Ectodermal cell (in vitro differentiated cells): ENCODE measurements around the gene TBCK.

ENCODE experiments used
- H3K27ac ChIP-seq: 2 replicates; pipeline ENCODE4 v1.7.0; 2013; ENCODE audit warnings: mild to moderate bottlenecking, low read depth, low read length; ENCODE audit not compliant: insufficient read depth, poor library complexity, severe bottlenecking
- H3K27me3 ChIP-seq: 2 replicates; pipeline ENCODE4 v1.7.0; 2013; ENCODE audit warnings: mild to moderate bottlenecking, low read length; ENCODE audit not compliant: insufficient read depth, control insufficient read depth, poor library complexity, severe bottlenecking
- H3K36me3 ChIP-seq: one replicate; pipeline ENCODE4 v1.7.0; 2013; ENCODE audit warnings: low read length; ENCODE audit not compliant: control insufficient read depth, insufficient read depth
- H3K4me1 ChIP-seq: one replicate; pipeline ENCODE4 v1.7.0; 2013; ENCODE audit warnings: low read length; ENCODE audit not compliant: control insufficient read depth, insufficient read depth
- H3K4me3 ChIP-seq: 2 replicates; pipeline ENCODE4 v1.7.0; 2013; ENCODE audit warnings: low read depth, low read length, control low read depth; ENCODE audit not compliant: insufficient read depth
- H3K9me3 ChIP-seq: 2 replicates; pipeline ENCODE4 v1.7.0; 2013; ENCODE audit warnings: mild to moderate bottlenecking, low read length, moderate library complexity; ENCODE audit not compliant: control insufficient read depth
- WGBS, 2 experiments: methylation state at CpG; one replicate each; pipeline ENCODE4 v1.1.7; 2013; ENCODE audit warnings: missing lambda C conversion rate in 2 of 2; 5-methylcytosine and 5-hydroxymethylcytosine counted together

Gene TBCK

DNA sequence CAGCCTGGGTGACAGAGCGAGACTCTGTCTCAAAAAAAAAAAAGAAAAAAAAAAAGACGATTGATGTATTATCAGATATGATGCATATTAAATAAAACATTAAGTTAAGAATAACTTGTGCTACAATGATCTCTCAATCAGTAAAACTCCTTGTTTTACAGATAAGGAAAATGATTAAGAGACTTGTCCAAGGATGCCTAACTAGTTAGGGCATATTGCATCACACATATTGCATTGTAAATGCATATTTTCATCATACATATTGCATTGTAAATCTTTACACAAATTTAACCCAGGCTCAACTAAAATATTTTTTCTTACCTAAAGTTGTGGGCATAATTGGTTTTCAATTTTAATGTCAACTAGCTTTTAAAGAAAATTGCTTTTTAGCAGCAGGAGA, 26.3 kb downstream of the TBCK start:
- Histone ChIP-seq H3K4me3 (no peak overlapping the region), H3K36me3 (peaks cover 3% of the 10 kb centered on the region), H3K27ac (no peak overlapping the region), H3K9me3 (no peaks in the 10 kb centered on the region), H3K27me3 (no peaks in the 10 kb centered on the region), H3K4me1 (no peaks in the 10 kb centered on the region)
- WGBS, 2 experiments = 100% methylated on average over 1 of the region's 2 CpGs; no CpG with 5 or more reads in 1 of the 2 experiments

- H3K27me3 ChIP-seq = no peaks in the 10 kb centered on the region
- H3K27ac ChIP-seq = no peak overlapping the region
- H3K36me3 ChIP-seq = no peaks in the 10 kb centered on the region
- H3K9me3 ChIP-seq = no peaks in the 10 kb centered on the region
- no peak overlapping the region for H3K4me3 ChIP-seq
- H3K4me1 ChIP-seq = no peaks in the 10 kb centered on the region
Measured at GRCh38 chr4:106287353-106287969, 28.5 kb downstream of the TBCK start.

DNA sequence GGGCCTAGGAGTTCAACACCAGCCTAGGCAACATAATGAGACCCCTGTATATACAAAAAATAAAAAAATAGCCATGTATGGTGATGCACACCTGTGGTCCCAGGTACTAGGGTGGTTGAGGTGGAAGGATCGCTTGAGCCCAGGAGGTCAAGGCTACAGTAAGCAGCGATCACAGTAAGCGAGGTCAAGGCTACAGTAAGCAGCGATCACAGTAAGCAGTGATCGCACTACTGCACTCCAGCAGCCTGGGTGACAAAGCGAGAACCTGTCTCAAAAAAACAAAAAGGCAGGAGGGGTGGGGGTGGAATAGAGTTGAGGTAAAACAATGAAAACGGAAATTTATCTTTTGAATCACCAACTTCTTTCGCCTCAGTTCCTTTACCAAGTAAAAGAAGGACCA, 29.4 kb downstream of the TBCK start:
- no peaks in the 10 kb centered on the region for H3K4me1 ChIP-seq
- no peak overlapping the region for H3K4me3 ChIP-seq
- no peaks in the 10 kb centered on the region for H3K36me3 ChIP-seq
- WGBS, 2 experiments = 91 to 94% methylated on average over 8 of the region's 8 CpGs
- no peaks in the 10 kb centered on the region for H3K9me3 ChIP-seq
- no peak overlapping the region for H3K27ac ChIP-seq
- no peaks in the 10 kb centered on the region for H3K27me3 ChIP-seq

DNA sequence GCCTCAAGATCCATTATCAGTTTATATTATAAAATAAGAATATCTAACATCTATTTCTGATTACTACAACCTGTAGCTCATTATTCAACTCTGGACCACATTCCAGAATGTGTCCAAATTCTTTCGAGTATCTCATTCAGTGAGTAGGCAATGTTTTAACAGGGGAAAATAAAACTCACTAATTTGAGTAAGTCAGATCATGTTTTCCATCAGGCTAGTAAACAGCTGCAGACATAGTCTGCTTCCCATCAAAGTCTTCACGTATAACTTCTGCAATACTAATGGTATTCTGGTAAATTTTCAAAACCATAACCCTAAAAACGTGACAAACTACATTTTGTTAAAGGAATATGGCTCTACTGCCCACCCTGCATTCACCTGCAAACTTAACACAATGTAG, 31.8 kb downstream of the TBCK start:
- Histone ChIP-seq H3K4me3 (no peak overlapping the region), H3K4me1 (no peaks in the 10 kb centered on the region), H3K27me3 (no peaks in the 10 kb centered on the region), H3K27ac (no peak overlapping the region), H3K9me3 (no peaks in the 10 kb centered on the region), H3K36me3 (no peaks in the 10 kb centered on the region)
- WGBS, 2 experiments = 86 to 92% methylated on average over 3 of the region's 3 CpGs

GRCh38 chr4:106277140-106277675, 38.8 kb downstream of the TBCK start:
- peaks cover 5% of the 10 kb centered on the region for H3K36me3 ChIP-seq
- no peak overlapping the region for H3K27ac ChIP-seq
- 100% methylated on average over 1 of the region's 1 CpG; no CpG with 5 or more reads in 1 of the 2 experiments for WGBS, 2 experiments
- H3K27me3 ChIP-seq = no peaks in the 10 kb centered on the region
- no peaks in the 10 kb centered on the region for H3K9me3 ChIP-seq
- H3K4me3 ChIP-seq = no peak overlapping the region
- H3K4me1 ChIP-seq = no peaks in the 10 kb centered on the region

DNA sequence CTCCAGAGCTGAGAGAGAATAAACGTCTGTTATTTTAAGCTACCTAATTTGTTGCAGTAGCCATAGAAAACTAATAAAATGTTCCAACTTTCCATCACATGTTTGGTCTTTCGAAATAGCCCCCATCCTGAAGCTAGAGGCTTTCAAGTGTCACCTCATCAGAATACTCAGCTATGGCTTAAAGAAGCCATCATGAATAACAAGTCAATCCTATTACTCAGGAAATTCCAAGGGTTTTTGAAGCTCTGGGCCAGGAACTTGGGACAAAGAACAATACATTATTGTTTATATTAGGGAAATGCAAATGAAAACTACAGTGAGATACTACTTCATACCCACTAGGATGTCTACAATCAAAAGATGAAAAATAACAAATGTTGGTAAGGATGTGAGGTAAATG, 42.2 kb downstream of the TBCK start:
- no peaks in the 10 kb centered on the region for H3K27me3 ChIP-seq
- peaks cover 5% of the 10 kb centered on the region for H3K36me3 ChIP-seq
- no peak overlapping the region for H3K4me3 ChIP-seq
- no peaks in the 10 kb centered on the region for H3K9me3 ChIP-seq
- 91 to 96% methylated on average over 2 of the region's 2 CpGs for WGBS, 2 experiments
- H3K4me1 ChIP-seq = no peaks in the 10 kb centered on the region
- H3K27ac ChIP-seq = no peak overlapping the region

GRCh38 chr4:106270736-106271135, 45.3 kb downstream of the TBCK start:
- no CpG with 5 or more reads among the region's 1 CpG for WGBS, 2 experiments
- H3K27ac ChIP-seq = no peak overlapping the region
- H3K27me3 ChIP-seq = no peaks in the 10 kb centered on the region
- H3K4me1 ChIP-seq = no peaks in the 10 kb centered on the region
- H3K36me3 ChIP-seq = peaks cover 5% of the 10 kb centered on the region
- H3K4me3 ChIP-seq = no peak overlapping the region
- H3K9me3 ChIP-seq = no peaks in the 10 kb centered on the region

- no peak overlapping the region for H3K27ac ChIP-seq
- peaks cover 2% of the 10 kb centered on the region for H3K36me3 ChIP-seq
- no peaks in the 10 kb centered on the region for H3K9me3 ChIP-seq
- H3K4me1 ChIP-seq = no peaks in the 10 kb centered on the region
- 89 to 100% methylated on average over 2 of the region's 2 CpGs for WGBS, 2 experiments
- H3K27me3 ChIP-seq = no peaks in the 10 kb centered on the region
- no peak overlapping the region for H3K4me3 ChIP-seq
Measured at GRCh38 chr4:106269711-106270110, 46.3 kb downstream of the TBCK start.

DNA sequence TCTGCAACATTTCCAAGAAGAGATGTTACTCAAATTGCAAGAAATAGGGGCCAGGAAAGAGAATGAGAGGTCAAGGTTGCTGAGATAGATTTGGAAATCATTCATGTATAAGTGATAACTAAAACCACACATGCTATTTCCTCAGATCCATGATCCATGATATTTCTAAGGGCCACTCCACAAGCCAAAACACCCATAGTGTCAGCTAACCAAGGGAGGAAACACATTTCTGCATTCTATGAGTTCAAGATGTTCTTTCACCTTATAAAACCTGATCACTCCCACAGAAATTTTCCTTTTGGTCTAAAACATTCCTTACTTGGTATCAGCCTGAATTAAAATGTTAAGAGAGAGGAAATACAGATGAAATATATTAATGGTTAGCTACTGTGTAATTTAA, 47.2 kb downstream of the TBCK start:
- Histone ChIP-seq H3K27me3 (no peaks in the 10 kb centered on the region), H3K4me3 (no peak overlapping the region), H3K27ac (no peak overlapping the region), H3K4me1 (no peaks in the 10 kb centered on the region), H3K36me3 (no peaks in the 10 kb centered on the region), H3K9me3 (no peaks in the 10 kb centered on the region)

DNA sequence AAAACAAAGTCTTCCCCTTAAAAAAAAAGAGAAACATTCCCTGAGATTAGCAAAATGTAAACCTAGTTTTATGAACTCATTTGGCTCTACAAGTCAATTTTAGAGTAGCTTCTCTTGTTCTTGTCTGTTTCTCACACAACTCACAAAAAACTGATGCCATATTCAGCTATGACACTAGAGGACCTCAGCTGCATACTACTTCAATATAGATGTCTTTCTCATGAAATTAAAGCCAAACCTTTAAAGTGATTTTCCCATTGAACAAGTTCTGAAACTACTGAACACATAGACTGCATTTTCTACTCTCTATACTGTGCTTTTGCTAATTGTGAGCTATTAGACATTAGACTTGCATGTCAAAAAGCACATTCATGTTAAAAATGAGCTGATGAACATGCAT, 49.8 kb downstream of the TBCK start:
- Histone ChIP-seq H3K4me1 (no peaks in the 10 kb centered on the region), H3K27ac (no peak overlapping the region), H3K27me3 (no peaks in the 10 kb centered on the region), H3K36me3 (no peaks in the 10 kb centered on the region), H3K9me3 (no peaks in the 10 kb centered on the region), H3K4me3 (no peak overlapping the region)

DNA sequence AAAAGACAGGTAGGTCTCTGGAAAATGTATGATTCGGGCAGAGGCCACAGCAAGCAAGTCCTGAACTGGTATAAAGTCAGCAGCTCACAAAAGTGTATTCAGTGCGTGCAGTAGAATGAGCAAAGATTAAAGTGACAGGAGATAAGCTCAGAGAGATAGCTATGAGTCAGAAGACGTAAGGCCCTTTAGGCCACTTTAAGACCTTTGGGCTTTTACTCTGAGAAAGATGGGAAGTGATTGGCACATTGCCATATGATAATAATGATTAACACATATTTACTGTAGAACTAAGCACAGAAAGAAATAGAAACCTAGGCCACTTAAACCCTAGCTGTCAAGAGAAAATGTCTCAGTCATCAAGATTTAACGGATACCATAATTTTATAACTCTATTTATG, 51.7 kb downstream of the TBCK start:
- no peak overlapping the region for H3K27ac ChIP-seq
- H3K36me3 ChIP-seq = no peaks in the 10 kb centered on the region
- H3K27me3 ChIP-seq = no peaks in the 10 kb centered on the region
- H3K4me3 ChIP-seq = no peak overlapping the region
- 88 to 93% methylated on average over 3 of the region's 4 CpGs for WGBS, 2 experiments
- H3K9me3 ChIP-seq = no peaks in the 10 kb centered on the region
- H3K4me1 ChIP-seq = no peaks in the 10 kb centered on the region
